Stimulated activated CD4-positive, alpha-beta T cell treated with anti-CD3 and anti-CD28 coated beads, Interleukin-4, amount 100 ng/mL, for 48 hours (primary cell): ENCODE data around the gene NLGN1.

Source experiments
- DNase-seq, 2 donors: peaks; one replicate each; pipeline ENCODE4 v3.0.0-alpha.2; 2020; ENCODE audit warnings: low read depth in 2 of 2

Gene NLGN1

GRCh38 chr3:173632945-173633344 lies 235.4 kb downstream of the NLGN1 start:
- no peak for DNase-seq

- no peak for DNase-seq
These were observed 238.3 kb downstream of the NLGN1 start for GRCh38 chr3:173635826-173636225.

GRCh38 chr3:173639098-173639497 lies 241.6 kb downstream of the NLGN1 start:
- no peak for DNase-seq

- DNase-seq, result no peak
These were observed 244.2 kb downstream of the NLGN1 start for GRCh38 chr3:173641696-173642095.

GRCh38 chr3:173644086-173645082 lies 246.8 kb downstream of the NLGN1 start:
- DNase-seq, result no peak

- DNase-seq, result no peak
These were observed 253.1 kb downstream of the NLGN1 start for GRCh38 chr3:173650596-173650995.

- no peak for DNase-seq
These were observed 254.5 kb downstream of the NLGN1 start for GRCh38 chr3:173652093-173652492.

- no peak for DNase-seq
These were observed 256.2 kb downstream of the NLGN1 start for GRCh38 chr3:173653781-173654180.

GRCh38 chr3:173659972-173660371 lies 262.4 kb downstream of the NLGN1 start:
- no peak for DNase-seq

- DNase-seq, result no peak
These were observed 263.2 kb downstream of the NLGN1 start for GRCh38 chr3:173660645-173661299.

GRCh38 chr3:173663696-173664111 lies 266.2 kb downstream of the NLGN1 start:
- DNase-seq, result no peak

GRCh38 chr3:173676094-173676493 lies 278.6 kb downstream of the NLGN1 start:
- DNase-seq, result no peak

- DNase-seq, result no peak
These were observed 283.7 kb downstream of the NLGN1 start for GRCh38 chr3:173681188-173681678.

GRCh38 chr3:173685456-173685855 lies 287.9 kb downstream of the NLGN1 start:
- DNase-seq, result no peak

- no peak for DNase-seq
These were observed 290.8 kb downstream of the NLGN1 start for GRCh38 chr3:173688216-173688842.

- no peak for DNase-seq
These were observed 293.1 kb downstream of the NLGN1 start for GRCh38 chr3:173690542-173691180.

GRCh38 chr3:173699353-173699752 lies 301.8 kb downstream of the NLGN1 start:
- no peak for DNase-seq

- DNase-seq, result no peak
These were observed 302.8 kb downstream of the NLGN1 start for GRCh38 chr3:173700336-173700735.

GRCh38 chr3:173702561-173702960 lies 305.0 kb downstream of the NLGN1 start:
- DNase-seq, result no peak

- DNase-seq, result no peak
These were observed 306.2 kb downstream of the NLGN1 start for GRCh38 chr3:173703771-173704170.

- no peak for DNase-seq
These were observed 309.1 kb downstream of the NLGN1 start for GRCh38 chr3:173706630-173707029.

- DNase-seq, result no peak
These were observed 310.6 kb downstream of the NLGN1 start for GRCh38 chr3:173708191-173708590.
